Activated naive CD4-positive, alpha-beta T cell treated with anti-CD3 and anti-CD28 coated beads for 36 hours (primary cell): Measurements from ENCODE around the gene TWSG1. TPM values are rescaled to one million over a fixed set of nuclear protein-coding genes. Genes with fewer than 3 reads are reported as not detected.

Experiments
- total RNA-seq, 2 experiments: library from RNA; stranded (reverse); gene quantifications; one replicate each; pipeline ENCODE4 v1.2.3, GENCODE V29; 2021

TWSG1 gene
- total RNA-seq, 2 experiments from 2014 or later = 4.9 to 5.6 TPM

Other genes starting within 250 kb of the TWSG1 start
- gene NDUFV2, start 232.1 kb upstream of the TWSG1 start, total RNA-seq = 100 to 1,000 TPM; 290 to 303 TPM
- 10 to 100 TPM; 37.5 to 40.0 TPM for gene ANKRD12, start 198.0 kb upstream of the TWSG1 start, total RNA-seq
- 10 to 100 TPM; 46.9 to 51.1 TPM for gene RALBP1, start 140.7 kb downstream of the TWSG1 start, total RNA-seq